ENCODE results near the gene POC1A.

Gene POC1A

DNA sequence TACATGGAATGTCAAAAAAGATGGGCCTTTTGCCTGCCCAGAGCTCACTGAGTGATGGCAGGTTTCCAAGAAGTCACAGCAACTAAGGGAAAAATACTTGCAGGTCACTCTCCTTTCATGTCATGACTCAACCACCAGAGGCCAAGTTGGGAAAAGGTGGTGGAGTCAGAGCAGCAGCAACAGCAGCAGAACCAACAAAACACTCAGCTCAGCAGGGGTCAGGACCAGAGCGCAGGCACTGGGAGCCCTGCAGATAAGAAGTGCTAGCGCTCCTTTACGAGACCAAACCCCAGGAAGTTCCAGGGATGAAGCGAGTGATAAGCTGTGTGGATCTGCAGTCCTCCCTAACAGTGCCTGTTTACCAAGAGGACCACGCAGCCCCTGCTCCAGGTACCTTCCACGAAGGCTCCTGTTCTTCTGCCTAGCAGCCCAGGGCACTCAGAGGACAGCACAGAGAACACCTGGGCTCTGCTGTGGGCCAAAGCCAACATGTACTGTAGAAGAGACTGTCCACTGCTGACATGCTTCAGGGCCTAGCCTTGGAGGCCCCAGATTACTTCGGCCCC, 26.0 kb downstream of the POC1A start:
- DNase-seq (ENCODE audit: low read depth in 2 of 2): no peak

DNA sequence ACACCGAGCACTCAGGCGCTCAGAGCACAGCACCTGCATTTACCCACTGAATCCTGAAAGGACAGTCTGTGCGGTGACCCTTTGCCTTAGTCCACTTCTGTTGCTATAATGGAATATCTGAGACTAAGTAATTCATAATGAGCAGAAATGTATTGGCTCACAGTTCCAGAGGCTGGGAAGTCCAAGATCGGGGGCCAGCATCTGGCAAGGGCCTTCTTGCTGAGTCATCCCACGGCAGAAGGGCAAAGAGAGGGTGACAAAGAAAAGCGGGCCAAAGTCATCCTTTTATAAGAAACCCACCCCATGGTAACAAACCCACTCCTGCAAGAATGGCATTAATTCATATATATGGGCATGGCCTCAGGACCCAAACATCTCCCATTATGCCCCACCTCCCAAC, 27.7 kb downstream of the POC1A start:
- DNase-seq (ENCODE audit: low read depth in 2 of 2): no peak

DNA sequence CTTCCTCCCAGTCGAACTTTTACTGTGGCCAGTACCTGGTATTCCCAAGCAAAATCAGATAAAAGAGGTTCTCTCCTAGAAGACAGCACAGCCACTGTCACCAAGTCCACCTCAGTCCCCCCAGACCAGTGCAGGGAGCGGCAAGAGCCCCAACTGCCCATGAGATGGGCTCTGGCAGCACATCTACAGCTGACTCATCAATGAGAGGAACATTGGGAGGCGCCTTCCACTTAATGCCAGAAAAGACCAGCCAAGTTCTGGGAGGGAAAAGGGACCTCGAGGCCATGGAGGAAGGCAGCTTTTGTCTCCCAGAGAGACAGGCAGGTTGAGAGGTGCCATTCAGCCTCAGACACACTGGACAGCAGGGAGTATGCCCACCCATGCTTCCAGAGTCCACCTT, 28.2 kb downstream of the POC1A start:
- DNase-seq (ENCODE audit: low read depth in 2 of 2): no peak

DNA sequence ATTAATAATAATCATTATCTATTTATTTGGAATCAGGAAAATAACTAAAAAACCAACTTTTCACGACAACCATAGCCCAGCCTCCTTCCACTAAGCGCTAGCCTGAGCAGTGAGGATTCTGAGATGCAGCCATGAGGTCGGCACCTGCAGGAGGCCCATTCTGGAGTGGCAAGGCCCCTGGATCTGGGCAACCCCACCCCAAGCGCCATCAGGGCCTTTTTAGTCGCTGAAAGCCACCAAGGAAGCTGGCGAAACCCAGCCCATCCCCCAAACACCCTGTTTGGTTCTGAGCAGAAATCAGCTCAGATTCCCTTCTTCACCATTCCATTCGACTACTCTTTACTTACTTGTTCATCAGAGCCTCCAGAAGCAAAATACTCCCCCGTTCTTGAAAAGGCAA, 29.5 kb downstream of the POC1A start:
- no peak for DNase-seq (ENCODE audit: low read depth in 2 of 2)

DNA sequence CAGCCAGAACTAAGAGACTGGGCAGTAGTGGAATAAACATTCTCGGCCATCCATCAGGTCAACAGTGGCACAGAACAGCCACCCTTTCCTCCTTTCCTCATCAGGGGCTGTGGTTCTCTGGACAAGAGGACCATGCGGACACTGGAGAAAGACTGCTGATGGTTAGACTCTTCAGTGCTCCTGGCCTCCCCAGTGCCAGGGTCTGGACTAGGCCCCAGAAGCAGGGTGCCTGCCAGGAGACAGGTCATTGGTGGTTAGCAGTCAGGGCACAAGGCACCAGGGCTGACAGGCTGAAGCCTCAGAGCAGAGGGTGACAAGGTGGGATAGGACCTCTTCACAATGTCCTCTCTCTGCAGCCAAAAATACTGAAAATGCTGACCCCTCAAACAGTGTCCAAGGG, 30.1 kb downstream of the POC1A start:
- DNase-seq (ENCODE audit: low read depth in 2 of 2): no peak

DNA sequence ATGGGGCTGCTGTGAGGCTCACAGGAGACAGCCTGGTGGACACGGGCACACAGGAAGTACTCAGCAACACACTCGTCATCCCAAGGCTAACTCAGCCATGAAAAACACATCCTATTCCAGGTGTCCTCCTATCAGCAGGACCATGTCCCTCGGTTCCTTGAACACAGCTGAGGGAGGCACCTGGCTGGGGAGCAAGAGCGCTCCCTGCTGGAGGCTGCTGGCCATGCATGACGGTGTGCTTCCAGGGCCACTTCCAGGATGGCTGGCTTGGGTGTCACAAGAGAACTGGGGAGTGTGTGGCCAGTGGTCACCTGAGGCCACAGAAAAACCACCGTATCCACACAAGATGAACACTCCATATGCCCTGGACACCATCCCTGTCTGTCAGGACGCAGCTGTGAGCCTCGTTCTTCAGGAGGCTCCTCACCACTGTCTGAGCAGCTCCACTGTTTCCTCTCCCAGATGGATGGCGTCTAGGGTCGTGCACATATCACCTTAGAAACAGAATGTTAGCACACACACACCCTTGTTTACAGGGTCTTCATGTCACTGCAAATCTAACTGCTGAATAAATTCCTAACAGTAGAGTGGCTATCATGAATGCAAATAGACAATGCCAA, 31.0 kb downstream of the POC1A start:
- DNase-seq (ENCODE audit: low read depth in 2 of 2): peak; percentile 53 to 60

DNA sequence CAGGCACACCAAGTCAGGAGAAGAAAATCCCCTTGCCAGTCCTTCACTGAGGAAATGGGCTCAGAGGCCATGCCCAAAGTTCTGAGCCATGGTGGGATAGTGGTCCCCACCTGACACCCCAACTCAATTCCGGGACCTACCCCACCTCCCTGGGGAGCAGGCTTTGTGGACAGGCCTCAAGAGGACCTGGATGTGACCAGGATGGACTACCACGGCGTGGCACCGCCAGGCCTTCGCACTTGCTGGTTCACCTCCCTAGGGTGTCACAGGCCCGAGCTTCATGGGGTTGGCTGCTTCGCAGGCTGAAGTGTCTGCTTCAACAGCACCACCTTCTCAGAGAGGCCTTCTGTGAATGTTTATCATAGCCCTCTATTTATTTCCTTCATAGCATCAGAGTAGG, 31.7 kb downstream of the POC1A start:
- DNase-seq (ENCODE audit: low read depth in 2 of 2): no peak

DNA sequence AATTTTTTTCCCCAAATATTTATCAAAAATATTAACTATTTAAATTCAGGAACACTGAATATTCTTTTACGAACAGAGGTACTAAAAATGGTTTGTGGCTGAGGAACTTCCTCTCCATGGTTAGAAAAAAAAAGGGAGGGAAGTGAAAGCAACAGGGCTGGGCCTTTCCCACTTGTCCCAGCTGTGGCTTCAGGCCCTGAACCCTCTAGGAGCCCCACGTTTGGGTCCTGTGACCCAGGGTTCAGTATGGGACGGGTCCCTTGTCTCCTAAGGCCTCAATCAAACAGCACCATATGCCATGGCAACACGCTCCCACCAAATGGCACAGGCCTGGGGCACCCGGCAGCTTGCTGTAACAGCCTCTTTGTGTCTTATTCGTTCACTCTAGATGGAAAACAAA, 32.4 kb downstream of the POC1A start:
- no peak for DNase-seq (ENCODE audit: low read depth in 2 of 2)

DNA sequence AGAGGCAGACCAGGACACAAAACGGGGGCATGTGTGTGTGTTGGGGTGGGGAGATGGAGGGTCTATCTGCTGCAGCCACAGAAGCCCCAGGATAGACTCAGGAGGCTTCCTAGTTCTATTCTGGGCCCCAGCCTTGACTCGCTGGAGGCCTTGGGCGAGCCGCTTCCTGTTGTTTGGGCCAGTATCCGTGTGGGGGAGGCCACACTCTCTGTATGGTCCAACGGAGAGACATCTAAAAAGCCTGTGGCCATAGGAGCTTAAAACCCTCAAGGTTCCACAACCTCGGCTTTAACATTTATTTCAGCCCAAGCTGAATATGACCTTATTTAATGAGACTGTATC, 32.8 kb downstream of the POC1A start:
- no peak for DNase-seq (ENCODE audit: low read depth in 2 of 2)

DNA sequence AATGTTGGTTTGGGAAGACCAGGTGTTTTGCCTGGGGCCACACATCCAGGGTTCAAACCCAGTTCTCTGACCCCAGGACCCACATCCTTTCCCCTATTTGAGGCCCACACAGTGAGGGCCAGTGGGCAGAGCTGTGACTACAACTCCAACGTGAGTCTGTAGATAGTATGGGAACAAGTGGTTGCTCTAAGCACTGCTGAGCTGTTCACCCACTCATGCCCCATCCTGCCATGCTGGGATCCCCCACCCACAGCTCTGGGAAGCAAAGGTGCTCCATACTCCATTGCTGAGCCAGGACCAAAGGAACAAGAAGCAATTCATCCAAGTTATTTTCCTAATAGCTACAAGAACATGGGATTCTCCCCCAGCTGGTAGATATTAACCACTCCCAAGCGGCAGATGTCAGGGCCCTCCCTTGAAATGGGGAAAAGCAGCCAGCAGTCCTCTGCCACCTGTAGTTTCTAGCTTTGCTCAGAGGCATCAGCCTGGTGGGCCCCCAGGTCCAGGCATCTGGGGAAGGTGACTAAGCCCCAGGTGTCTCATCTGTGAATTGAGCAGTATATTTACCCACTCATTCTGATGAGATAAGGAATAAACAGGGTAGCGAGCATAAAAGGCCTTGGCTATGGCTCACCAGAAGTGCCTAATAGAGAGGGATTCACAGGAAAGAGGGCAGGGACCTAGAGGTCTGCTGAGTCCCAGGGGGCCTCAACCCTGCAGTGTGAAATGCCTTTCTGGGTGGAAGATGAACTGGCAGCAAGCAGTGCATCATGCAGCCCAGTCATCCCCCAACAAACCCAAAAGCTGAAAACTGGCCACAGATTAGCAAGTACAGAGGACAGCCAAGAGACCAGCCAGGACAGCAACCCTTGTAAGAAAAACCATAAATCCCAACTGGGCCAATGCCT, 33.4 kb downstream of the POC1A start:
- DNase-seq (ENCODE audit: low read depth in 2 of 2): no peak

DNA sequence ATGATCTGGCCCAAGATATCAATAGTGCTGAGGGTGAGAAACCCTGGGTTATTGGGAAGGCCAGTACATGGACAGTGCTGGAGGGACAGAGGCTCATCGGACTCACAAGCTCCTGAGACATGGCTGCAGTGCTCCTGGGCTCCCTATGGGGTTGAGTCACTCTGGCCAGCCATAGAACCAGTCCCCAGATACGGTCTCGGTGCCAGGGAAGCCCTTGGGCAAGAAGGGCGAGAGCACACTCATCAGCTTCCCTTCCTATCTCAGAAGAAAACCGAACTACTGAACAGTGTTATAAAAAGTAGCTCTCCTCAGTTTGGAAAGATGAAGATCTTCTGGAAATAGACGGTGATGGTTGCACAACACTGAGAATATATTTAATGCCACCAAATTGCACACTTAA, 34.4 kb downstream of the POC1A start:
- DNase-seq (ENCODE audit: low read depth in 2 of 2): no peak

DNA sequence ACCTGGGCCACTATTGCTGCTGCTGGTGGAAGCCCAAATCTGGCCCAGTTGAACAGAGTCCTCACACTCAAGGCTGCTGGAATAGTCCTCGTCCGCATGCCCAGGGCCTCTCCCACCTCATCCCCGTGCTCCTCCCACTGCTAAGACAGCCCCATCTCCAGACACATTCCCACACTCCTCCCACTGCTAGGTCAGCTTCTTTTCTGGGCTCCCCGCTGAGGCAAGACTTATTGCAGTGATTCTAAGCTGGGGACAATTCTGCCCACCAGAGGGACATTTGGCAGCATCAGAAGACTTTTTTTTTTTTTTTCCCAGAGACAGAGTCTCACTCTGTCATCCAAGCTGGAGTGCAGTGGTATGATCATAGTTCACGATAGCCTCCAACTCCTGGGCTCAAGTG, 35.1 kb downstream of the POC1A start:
- no peak for DNase-seq (ENCODE audit: low read depth in 2 of 2)

DNA sequence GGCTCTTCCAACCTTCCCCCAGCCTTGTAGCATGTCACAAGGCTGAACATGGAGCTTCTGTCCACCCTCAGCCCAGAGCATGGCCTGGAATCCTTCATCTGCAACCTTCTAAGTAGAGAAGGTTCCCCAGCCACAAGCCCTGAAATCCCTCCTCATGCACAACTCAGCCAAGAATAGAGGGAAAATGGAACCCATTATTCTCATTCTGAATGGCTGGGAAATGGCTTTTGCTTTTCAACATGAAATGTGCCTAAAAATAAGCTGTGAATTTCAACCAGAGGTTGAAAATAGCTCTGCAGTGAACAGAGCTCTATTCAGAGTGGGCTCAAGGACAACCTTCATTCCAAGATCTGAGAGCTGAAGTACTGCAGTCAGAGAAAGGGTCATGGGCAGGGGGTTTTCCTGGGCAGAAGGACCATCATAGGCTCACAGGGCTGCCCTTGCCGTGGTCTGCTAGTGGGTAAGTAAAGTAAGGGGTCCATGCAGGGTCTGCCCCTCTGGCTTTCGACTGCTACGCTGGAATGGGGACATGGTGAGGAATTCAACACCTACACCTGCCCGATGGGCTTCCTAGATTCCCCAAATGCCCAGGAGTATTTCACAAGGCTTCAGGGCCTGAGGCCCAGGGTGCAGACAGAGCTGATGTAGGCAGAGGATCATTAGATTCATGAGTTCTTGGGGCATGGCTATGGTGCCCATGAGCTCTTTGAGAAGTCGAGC, 35.9 kb downstream of the POC1A start:
- DNase-seq (ENCODE audit: low read depth in 2 of 2): no peak

DNA sequence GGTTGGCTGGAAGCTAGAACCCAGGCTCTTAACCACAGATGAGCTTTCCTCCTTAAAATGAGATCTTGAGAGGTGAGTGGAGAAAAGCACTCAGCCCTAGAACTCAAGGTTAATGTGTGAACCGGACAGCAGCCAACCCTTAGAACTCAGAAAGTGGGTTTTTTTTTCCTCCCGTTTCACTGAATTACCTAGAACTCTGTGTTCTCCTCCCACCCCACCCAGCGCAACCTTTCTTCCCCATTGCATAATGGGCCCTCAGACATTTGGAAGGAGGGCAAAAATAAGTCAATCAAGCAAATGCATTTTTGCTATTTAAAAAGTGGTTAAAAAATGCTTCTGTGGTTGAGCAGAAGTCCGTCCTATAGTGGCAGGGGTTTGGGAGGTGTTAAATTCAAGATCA, 36.7 kb downstream of the POC1A start:
- DNase-seq (ENCODE audit: low read depth in 2 of 2): no peak

DNA sequence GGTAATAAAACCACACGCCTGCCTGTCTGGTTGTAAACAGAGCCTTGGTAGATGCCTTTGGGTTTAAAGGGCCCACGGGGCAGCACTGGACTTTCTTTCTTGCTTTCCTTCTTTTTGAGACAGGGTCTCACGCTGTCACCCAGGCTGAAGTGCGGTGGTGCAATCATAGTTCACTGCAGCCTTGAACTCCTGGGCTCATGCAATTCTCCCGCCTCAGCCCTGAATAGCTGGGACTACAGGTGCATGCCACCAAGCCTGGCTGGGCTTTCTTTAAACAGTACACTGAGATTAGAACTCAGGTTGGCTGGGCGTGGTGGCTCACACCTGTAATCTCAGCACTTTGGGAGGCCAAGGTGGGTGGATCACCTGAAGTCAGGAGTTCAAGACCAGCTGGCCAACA, 42.2 kb downstream of the POC1A start:
- DNase-seq (ENCODE audit: low read depth in 2 of 2): no peak

DNA sequence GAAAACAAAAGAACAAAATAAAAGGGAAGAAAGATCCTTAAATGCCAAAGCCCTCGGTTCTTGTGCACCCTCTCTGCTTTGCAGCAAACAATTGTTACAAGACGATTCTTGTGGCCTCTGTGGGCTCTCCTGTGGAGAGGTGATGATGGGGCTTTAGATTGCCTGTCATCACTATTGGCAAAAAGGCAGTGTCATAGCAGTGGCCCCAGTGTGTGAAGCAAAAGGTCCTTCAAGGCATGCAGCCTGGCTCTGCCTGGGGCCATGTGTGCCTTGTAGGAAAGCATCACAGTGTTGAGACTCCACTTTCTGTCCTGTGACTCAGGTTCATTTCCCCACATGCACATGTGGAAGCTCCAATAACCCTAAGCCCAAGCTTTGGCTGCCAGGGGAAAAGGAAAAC, 43.7 kb downstream of the POC1A start:
- DNase-seq (ENCODE audit: low read depth in 2 of 2): no peak

DNA sequence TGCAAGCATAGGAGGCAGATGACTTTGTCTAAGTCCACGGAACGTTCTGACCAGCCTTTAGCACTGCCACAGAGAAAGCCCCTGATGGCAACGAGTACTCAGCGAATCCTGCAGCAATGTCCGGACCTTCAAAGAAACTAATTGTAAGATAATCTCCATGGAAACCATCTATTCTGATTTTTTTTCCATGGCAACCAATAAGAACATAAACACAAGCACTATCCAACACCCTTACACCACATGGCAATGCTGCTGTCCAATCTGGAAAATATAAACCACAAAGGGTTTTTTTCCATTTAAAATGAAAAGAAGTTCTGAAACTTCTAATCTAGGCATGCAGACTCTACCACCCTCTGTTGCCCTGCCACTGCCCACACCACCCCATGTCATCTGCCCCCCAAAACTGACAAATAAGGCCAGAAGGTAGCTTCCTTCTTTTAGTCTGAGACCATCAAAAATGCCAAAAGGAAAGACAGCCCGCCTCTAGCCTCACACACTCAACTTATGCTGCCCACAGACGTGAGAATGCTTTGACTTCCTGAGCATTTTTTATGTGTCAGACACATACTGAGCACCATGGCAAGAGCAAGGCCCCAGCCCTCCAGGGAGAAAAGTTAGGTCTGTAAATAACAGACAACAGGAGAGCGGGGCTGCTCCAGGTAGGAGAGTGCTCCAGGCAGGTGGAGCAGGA, 44.5 kb downstream of the POC1A start:
- no peak for DNase-seq (ENCODE audit: low read depth in 2 of 2)

DNA sequence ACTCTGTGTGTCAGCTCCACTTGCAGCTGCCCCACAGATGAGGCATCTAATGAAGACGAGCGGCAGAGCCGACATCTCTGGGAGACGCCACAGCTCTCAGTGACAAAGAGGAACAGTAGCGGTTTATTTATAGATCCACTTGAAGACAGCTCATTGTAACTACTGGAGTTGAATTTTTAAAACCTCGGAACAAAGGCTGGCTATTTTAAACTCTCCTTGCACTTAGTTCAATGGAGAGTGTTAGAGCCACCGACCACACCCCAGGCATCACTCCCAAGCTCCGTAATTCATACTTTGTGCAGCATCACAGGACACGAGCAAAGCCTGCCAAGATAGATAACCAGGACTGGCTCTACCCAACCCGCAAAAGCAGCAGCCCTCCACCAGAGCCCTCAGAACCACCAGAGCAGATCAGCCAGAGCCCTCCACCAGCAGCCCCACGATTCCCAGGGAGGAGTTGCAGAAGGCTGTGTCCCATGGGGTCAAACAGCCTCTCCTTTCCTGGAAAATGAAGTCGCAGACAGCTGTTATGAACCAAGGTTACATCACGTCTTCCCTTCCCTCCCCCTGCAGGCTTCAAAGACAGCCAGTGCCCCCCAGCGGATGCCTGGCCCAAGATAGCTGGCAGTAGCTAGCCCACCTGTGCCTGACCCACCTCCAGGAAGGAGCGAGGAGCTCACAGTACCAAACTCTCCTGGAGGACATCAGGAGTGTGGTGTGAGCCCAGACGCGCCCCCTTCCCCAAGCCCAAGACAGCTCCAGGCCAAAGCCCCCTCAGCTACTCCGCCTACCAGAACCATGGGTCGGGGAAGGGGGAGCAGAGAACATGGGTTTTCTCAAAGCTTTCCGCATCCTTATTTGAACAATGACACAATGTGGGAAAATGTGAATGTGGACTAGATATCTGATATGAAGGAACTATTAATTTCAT, 45.7 kb downstream of the POC1A start:
- no peak for DNase-seq (ENCODE audit: low read depth in 2 of 2)

DNA sequence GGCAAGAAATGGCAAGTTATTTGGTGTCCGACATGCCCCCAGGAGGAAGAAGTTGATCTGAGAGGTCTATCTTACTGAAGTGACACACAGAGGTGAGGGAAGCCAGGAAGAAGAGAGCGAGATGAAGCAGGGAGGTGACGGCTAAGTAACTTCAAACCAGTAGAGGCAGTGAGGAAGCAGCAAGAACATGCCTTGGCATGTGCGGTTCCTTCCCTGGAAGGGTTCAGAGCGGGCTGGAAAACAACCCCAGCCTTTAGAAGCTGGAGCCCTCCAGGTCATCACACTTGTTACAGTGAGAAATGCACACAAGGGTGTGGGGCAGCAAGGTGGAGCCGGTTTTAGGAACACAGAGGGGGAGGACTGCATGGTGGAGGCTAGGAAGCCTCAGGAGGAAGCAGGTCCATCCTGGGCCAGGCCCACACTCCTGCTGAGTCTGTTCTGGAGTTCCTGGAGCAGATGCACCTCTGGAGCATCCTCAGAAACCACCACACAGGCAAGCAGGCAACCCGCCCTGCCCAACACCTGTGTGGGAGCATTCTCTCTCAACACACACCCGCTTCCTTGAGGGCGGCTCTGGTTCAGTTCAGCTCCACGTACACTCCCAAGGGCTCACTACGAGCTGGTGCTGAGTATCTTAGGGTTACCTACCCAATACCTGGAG, 47.1 kb downstream of the POC1A start:
- DNase-seq (ENCODE audit: low read depth in 2 of 2): no peak

Measured in stimulated activated CD8-positive, alpha-beta memory T cell treated with anti-CD3 and anti-CD28 coated beads, Interleukin-7, amount 100 ng/mL, for 1 hour (primary cell).